OCI-LY1 (cell line): ENCODE measurements around the gene MAB21L4.

ENCODE experiments used
- H2AFZ ChIP-seq: fragments of 200-600 bp; sonication (generic), shearing (Covaris generic); 2 replicates; pipeline ENCODE4 v1.6.0; 2014; ENCODE audit warnings: antibody characterized with exemption, mild to moderate bottlenecking, low read length
- H3F3A ChIP-seq: fragments of 200-600 bp; sonication (generic), shearing (Covaris generic); 2 replicates; pipeline ENCODE4 v1.6.0; 2014; ENCODE audit warnings: mild to moderate bottlenecking, antibody characterized with exemption, low read length, moderate library complexity; ENCODE audit not compliant: insufficient read depth
- H3K27ac ChIP-seq: fragments of 200-600 bp; sonication (generic); 2 replicates; pipeline ENCODE4 v1.5.1; 2014; ENCODE audit warnings: low read length, mixed run types, mild to moderate bottlenecking, low read depth; ENCODE audit not compliant: poor library complexity, severe bottlenecking
- H3K27me3 ChIP-seq: fragments of 200-600 bp; sonication (generic); 2 replicates; pipeline ENCODE4 v1.6.0; 2014; ENCODE audit warnings: antibody characterized with exemption, mild to moderate bottlenecking, low read length, moderate library complexity; ENCODE audit not compliant: insufficient read depth
- H3K36me3 ChIP-seq: fragments of 200-600 bp; sonication (generic); 2 replicates; pipeline ENCODE4 v1.6.1; 2014; ENCODE audit warnings: mild to moderate bottlenecking, antibody characterized with exemption, low read length, moderate library complexity, mixed read lengths; ENCODE audit not compliant: insufficient read depth
- H3K4me1 ChIP-seq: fragments of 200-600 bp; sonication (generic); 2 replicates; pipeline ENCODE4 v1.5.1; 2014; ENCODE audit warnings: mild to moderate bottlenecking, low read length, moderate library complexity; ENCODE audit not compliant: insufficient read depth, severe bottlenecking
- H3K4me2 ChIP-seq: fragments of 200-600 bp; sonication (generic), shearing (Covaris generic); 2 replicates; pipeline ENCODE4 v1.6.1; 2014; ENCODE audit warnings: low read length
- H3K4me3 ChIP-seq: fragments of 200-600 bp; sonication (generic); 2 replicates; pipeline ENCODE4 v1.5.1; 2014; ENCODE audit warnings: low read length, low read depth, mild to moderate bottlenecking, mixed read lengths; ENCODE audit not compliant: poor library complexity, severe bottlenecking
- H3K79me2 ChIP-seq: fragments of 200-600 bp; shearing (Covaris generic); 2 replicates; pipeline ENCODE4 v1.6.1; 2016; ENCODE audit warnings: mixed run types, low read length, mixed read lengths; ENCODE audit not compliant: insufficient read depth
- H3K9ac ChIP-seq: fragments of 200-600 bp; sonication (generic), shearing (Covaris generic); 2 replicates; pipeline ENCODE4 v1.6.1; 2014; ENCODE audit warnings: mild to moderate bottlenecking, low read length, mixed read lengths
- H3K9me2 ChIP-seq: fragments of 200-600 bp; sonication (generic), shearing (Covaris generic); 2 replicates; pipeline ENCODE4 v1.6.1; 2014; ENCODE audit warnings: low read depth, mild to moderate bottlenecking, low read length, mixed read lengths
- H3K9me3 ChIP-seq: fragments of 200-600 bp; shearing (Covaris generic); 2 replicates; pipeline ENCODE4 v1.6.1; 2014; ENCODE audit warnings: low read length, mixed read lengths
- H4K20me1 ChIP-seq: fragments of 200-600 bp; sonication (generic), shearing (Covaris generic); 2 replicates; pipeline ENCODE4 v1.6.0; 2016; ENCODE audit warnings: mild to moderate bottlenecking, low read length; ENCODE audit not compliant: insufficient read depth
- EZH2 ChIP-seq: fragments of 200-600 bp; sonication (generic), shearing (Covaris generic); IDR thresholded peaks from 2 replicates; pipeline ENCODE4 v1.8.0; 2017; ENCODE audit warnings: borderline replicate concordance, mixed run types, mild to moderate bottlenecking, antibody characterized with exemption, low read length, moderate library complexity, mixed read lengths
- TF ChIP-seq, protein P1 (sequence below): fragments of 200-600 bp; sonication (generic), shearing (Covaris generic); IDR thresholded peaks from 2 replicates; pipeline ENCODE4 v1.5.1; 2017; ENCODE audit warnings: mild to moderate bottlenecking, antibody characterized with exemption, low read length, moderate library complexity, mixed read lengths

Gene MAB21L4

DNA sequence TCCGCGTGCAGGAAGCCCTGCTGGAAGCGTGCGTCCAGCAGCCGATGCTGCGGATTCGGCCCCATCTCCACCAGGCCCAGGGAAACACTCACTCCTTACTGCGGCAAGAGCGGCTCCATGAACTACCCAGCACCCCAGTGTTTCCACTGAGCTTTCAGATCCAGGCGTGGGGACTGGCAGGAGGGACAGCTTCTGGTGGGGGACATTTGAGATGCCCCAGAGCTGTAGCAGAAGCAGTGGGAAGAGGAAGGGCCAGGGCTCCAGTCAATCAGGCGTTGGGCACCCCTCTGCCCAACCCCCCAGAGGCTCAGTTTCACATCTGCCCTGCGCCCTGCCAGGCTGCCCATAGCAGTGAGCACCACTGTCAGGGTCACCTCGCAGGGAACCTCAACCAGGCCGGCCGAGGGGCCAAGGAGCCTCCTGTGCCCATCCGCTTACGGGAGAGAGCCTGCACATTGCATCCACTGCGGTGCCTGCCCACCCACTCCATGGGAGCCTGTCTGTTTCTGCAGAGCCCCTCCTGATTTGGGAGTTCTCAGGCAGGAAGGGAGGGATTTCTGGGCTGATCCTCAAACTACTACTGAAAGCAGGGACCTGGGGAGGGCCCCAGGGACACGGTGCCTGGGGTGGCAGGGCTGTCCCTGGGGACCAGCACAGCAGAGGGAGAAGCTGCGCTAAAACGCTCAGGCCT, 22.7 kb downstream of the MAB21L4 start:
- Histone ChIP-seq H4K20me1 (no peaks in the 10 kb centered on the region), H3K27me3 (no peaks in the 10 kb centered on the region; the same call in 1 of the 2 replicates), H3K9me3 (no peaks in the 10 kb centered on the region), H3K27ac (no peak overlapping the region), H3K4me3 (no peak overlapping the region), H3K4me2 (no peak overlapping the region), H3K9me2 (no peaks in the 10 kb centered on the region), H3K9ac (no peak overlapping the region), H3K36me3 (no peaks in the 10 kb centered on the region), H3K4me1 (no peaks in the 10 kb centered on the region), H3K79me2 (no peaks in the 10 kb centered on the region), H2AFZ (no peak overlapping the region), H3F3A (no peaks in the 10 kb centered on the region)
- TF ChIP-seq EZH2, result no peak
- TF ChIP-seq, protein P1, sequence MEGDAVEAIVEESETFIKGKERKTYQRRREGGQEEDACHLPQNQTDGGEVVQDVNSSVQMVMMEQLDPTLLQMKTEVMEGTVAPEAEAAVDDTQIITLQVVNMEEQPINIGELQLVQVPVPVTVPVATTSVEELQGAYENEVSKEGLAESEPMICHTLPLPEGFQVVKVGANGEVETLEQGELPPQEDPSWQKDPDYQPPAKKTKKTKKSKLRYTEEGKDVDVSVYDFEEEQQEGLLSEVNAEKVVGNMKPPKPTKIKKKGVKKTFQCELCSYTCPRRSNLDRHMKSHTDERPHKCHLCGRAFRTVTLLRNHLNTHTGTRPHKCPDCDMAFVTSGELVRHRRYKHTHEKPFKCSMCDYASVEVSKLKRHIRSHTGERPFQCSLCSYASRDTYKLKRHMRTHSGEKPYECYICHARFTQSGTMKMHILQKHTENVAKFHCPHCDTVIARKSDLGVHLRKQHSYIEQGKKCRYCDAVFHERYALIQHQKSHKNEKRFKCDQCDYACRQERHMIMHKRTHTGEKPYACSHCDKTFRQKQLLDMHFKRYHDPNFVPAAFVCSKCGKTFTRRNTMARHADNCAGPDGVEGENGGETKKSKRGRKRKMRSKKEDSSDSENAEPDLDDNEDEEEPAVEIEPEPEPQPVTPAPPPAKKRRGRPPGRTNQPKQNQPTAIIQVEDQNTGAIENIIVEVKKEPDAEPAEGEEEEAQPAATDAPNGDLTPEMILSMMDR, result no peak

DNA sequence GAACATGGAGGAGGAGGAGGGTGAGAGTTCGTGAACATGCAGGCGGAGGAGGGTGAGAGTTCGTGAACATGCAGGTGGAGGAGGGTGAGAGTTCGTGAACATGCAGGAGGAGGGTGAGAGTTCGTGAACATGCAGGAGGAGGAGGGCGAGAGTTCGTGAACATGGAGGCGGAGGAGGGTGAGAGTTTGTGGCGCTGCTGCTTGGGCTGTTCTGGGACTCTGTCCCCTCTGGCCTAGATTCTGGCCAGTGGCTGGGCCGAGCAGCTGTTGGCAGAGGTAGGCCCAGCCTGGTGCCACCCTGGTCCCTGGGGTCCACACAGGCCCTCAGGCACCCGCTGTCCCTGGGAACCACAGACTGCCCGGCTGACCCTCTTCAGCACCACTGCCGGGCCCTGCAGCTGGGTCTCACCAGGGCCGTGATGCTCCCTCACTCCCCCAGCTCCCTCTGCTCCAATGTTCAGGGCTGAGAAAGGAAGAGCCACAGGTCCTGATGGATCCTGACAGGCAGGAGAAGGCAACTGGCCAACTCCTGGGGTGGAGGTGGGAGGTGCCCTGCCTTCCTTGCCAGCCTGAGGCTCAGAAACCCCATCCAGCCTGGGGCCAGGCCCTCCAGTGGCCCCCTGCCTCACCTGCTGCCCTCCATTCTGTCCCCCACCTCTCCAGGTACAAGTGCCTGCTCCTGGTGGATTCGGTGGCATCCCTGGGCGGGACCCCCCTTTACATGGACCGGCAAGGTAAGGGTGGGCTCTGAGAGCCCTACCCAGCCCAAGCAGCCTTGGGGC, 23.4 kb downstream of the MAB21L4 start:
- H4K20me1 ChIP-seq, result no peaks in the 10 kb centered on the region

DNA sequence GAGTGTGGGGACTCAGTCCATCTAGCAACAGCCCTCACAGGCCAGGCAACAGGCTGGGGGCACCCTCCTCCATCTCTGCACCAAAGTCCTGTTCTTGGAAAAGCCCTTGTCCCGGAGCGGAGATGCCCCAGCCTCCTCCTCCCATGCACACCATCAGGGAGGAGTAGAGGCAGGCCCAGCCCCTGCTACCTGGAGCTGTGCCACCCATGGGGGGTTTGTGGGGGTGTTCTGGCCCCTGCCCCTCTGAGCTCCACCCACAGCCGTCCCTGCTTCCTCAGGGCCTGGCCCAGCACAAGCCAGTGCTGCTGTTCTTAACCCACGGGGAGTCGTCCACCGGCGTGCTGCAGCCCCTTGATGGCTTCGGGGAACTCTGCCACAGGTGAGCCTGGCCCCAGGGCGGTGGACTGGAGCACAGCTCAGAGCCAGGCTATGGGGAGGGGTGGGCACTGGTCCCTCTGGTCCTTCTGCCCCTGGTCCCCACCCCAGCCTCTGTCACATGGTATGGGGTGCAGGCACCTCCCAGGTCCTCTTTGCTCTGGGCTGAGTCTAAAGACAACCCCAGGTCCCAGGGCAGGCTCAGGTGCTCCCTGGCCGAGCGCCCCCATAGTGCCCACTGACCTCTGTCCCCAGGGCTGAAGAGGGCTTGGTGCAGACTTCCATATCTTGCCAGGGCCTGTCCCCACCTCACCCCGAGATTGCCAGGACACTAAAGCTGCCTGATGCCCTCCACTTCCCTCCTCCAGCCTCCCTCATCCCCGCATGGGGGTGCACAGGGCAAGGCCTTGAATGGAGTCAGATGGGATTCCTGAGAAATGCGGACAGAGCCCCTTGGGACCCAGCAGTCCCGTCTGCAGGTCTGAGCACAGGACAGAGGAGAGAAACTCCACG, 24.6 kb downstream of the MAB21L4 start:
- H3K9me2 ChIP-seq, result no peaks in the 10 kb centered on the region
- H3K9ac ChIP-seq, result no peak overlapping the region
- no peaks in the 10 kb centered on the region for H3K4me1 ChIP-seq
- TF ChIP-seq EZH2, result no peak
- TF ChIP-seq, protein P1, result no peak
- H3K9me3 ChIP-seq, result no peaks in the 10 kb centered on the region
- H3K79me2 ChIP-seq, result no peaks in the 10 kb centered on the region
- H3F3A ChIP-seq, result no peaks in the 10 kb centered on the region
- no peak overlapping the region for H3K4me2 ChIP-seq
- H4K20me1 ChIP-seq, result no peaks in the 10 kb centered on the region
- H3K27me3 ChIP-seq, result peaks cover 3% of the 10 kb centered on the region; the same call in 1 of the 2 replicates
- H3K36me3 ChIP-seq, result no peaks in the 10 kb centered on the region
- no peak overlapping the region for H3K27ac ChIP-seq
- no peak overlapping the region for H2AFZ ChIP-seq
- H3K4me3 ChIP-seq, result no peak overlapping the region

More for the DNA sequence above, 23.4 kb downstream of the MAB21L4 start:
- Histone ChIP-seq H3K9me3 (no peaks in the 10 kb centered on the region), H3K27ac (no peak overlapping the region), H3K4me3 (no peak overlapping the region), H3K79me2 (no peaks in the 10 kb centered on the region), H3K9me2 (no peaks in the 10 kb centered on the region), H3K27me3 (peaks cover 3% of the 10 kb centered on the region; the same call in 1 of the 2 replicates), H3F3A (no peaks in the 10 kb centered on the region), H3K4me2 (no peak overlapping the region), H3K9ac (no peak overlapping the region), H2AFZ (no peak overlapping the region), H3K36me3 (no peaks in the 10 kb centered on the region), H3K4me1 (no peaks in the 10 kb centered on the region)
- TF ChIP-seq EZH2, result no peak
- TF ChIP-seq, protein P1, result no peak
